Left kidney (tissue), 1 donor: ENCODE results near the gene TRMT61B. TPM values are rescaled to one million over a fixed set of nuclear protein-coding genes. Genes with fewer than 3 reads are reported as not detected.

Experiments
- polyA plus RNA-seq: library from polyadenylated mRNA; unstranded; fragments of 120-200 nt; gene quantifications from one replicate; pipeline ENCODE4 v1.2.1, GENCODE V29; 2013; ENCODE audit not compliant: insufficient read length

The TRMT61B gene
- polyA plus RNA-seq, 1 donor, result 30.4 TPM

Other genes with a start within 250 kb of the TRMT61B start
- gene PPP1CB, start 118.5 kb downstream of the TRMT61B start, polyA plus RNA-seq, result 190 TPM
- gene SPDYA, start 59.5 kb downstream of the TRMT61B start, polyA plus RNA-seq, result 3.9 TPM
- 62.6 TPM for gene WDR43, start 24.4 kb upstream of the TRMT61B start, polyA plus RNA-seq
- gene TOGARAM2, start 111.0 kb upstream of the TRMT61B start, polyA plus RNA-seq, result 2.4 TPM
- 0.43 TPM for gene PCARE, start 204.2 kb upstream of the TRMT61B start, polyA plus RNA-seq
- 24.5 TPM for gene CLIP4, start 245.1 kb upstream of the TRMT61B start, polyA plus RNA-seq